ENCODE measurements around the gene KLC1. TPM values are rescaled to one million over a fixed set of nuclear protein-coding genes. Genes with fewer than 3 reads are reported as not detected.

KLC1 gene
- total and polyA plus RNA-seq, 2 of the 8 experiments (the other 6 are each of a cell fraction or from before 2014, with no cell fraction given), result 84.6 to 134 TPM

- no peak for FAIRE-seq
- H3K79me2 ChIP-seq (ENCODE audit: control insufficient read depth in 1 of 2, insufficient read depth in 2 of 2, low read length in 2 of 2), result no peaks in the 10 kb centered on the region
- H3K56ac ChIP-seq (replicated peaks; ENCODE audit: insufficient read length, low read depth, low read length), result no peak overlapping the region
- H3K23me2 ChIP-seq (ENCODE audit: low read depth, low read length), result peaks cover 6% of the 10 kb centered on the region; the same call in 1 of the 2 replicates
- no peak overlapping the region for H2BK5ac ChIP-seq (ENCODE audit: low read depth, low read length)
- no peak overlapping the region for H4K91ac ChIP-seq (replicated peaks; ENCODE audit: insufficient read length, low read length)
- H4K5ac ChIP-seq (ENCODE audit: insufficient read length, low read depth, low read length), result no peak overlapping the region
- no peak overlapping the region for H3K23ac ChIP-seq (ENCODE audit: insufficient read length)
- no peak overlapping the region for H3K27ac ChIP-seq (ENCODE audit: low read depth, low read length)
- no peak overlapping the region for H2AFZ ChIP-seq (ENCODE audit: low read length)
- H3K4ac ChIP-seq (replicated peaks; ENCODE audit: insufficient read length, low read depth, low read length), result no peak overlapping the region
- no peaks in the 10 kb centered on the region for H3K9me3 ChIP-seq (ENCODE audit: insufficient read depth in 2 of 2, low read depth in 1 of 2, low read length in 1 of 2)
- WGBS, 2 experiments (ENCODE audit: extremely low coverage in 1 of 2, insufficient coverage in 1 of 2, insufficient read length in 1 of 2, insufficient replicate concordance in 2 of 2, low coverage in 1 of 2, low lambda C conversion rate in 2 of 2, missing lambda C conversion rate in 1 of 2), result 90% methylated on average over 16 of the region's 16 CpGs; no CpG with 5 or more reads in 1 of the 2 experiments
- no peak overlapping the region for H2BK15ac ChIP-seq (ENCODE audit: low read length)
- no peaks in the 10 kb centered on the region for H3K27me3 ChIP-seq (replicated peaks in 1 of 4; ENCODE audit: control insufficient read depth in 3 of 4, extremely low read depth in 1 of 4, insufficient read depth in 3 of 4, low read length in 3 of 4)
- H3K9ac ChIP-seq (replicated peaks in 1 of 4; ENCODE audit: extremely low read depth in 1 of 4, low read depth in 3 of 4, low read length in 3 of 4), result no peak overlapping the region
- POLR2A ChIA-PET (ENCODE audit: partially characterized antibody), result interaction anchor here (1.0 to 1.2 kb wide), 2 partner anchors 9 to 15 kb away, joined by 3 read pairs; no protein-coding TSS in a partner anchor
- no peak overlapping the region for H2BK20ac ChIP-seq (ENCODE audit: low read length)
- no peak overlapping the region for H3K4me2 ChIP-seq (ENCODE audit: insufficient read depth in 1 of 2, low read depth in 2 of 2, low read length in 2 of 2)
- H4K8ac ChIP-seq (ENCODE audit: extremely low read depth, insufficient read depth, low read length), result no peak overlapping the region
- no peaks in the 10 kb centered on the region for H4K20me1 ChIP-seq (replicated peaks in 1 of 2; ENCODE audit: control insufficient read depth in 1 of 2, insufficient read depth in 2 of 2, low read length in 2 of 2)
- no peak overlapping the region for H2BK120ac ChIP-seq (replicated peaks; ENCODE audit: low read depth, low read length)
- H3K79me1 ChIP-seq (ENCODE audit: low read depth, low read length), result no peaks in the 10 kb centered on the region
- H3K4me1 ChIP-seq (replicated peaks in 1 of 4; ENCODE audit: control insufficient read depth in 3 of 4, insufficient read depth in 4 of 4, low read length in 3 of 4), result peaks cover 0 to 9% (median 7%) of the 10 kb centered on the region in 4 experiments; a peak in 6 of 7 replicates
- no peak overlapping the region for H2AK5ac ChIP-seq (ENCODE audit: low read depth, low read length)
- no peak overlapping the region for H3K4me3 ChIP-seq (ENCODE audit: extremely low read depth in 1 of 4, insufficient read depth in 2 of 4, low read depth in 3 of 4, low read length in 4 of 4)
- H3K18ac ChIP-seq (ENCODE audit: extremely low read depth, low read length), result no peak overlapping the region
- CTCF ChIA-PET (ENCODE audit: partially characterized antibody), result no interaction called here
- H3K14ac ChIP-seq (ENCODE audit: insufficient read length), result no peak overlapping the region
- H2BK12ac ChIP-seq (ENCODE audit: low read depth, low read length), result no peak overlapping the region
- H3K36me3 ChIP-seq (ENCODE audit: control insufficient read depth in 2 of 4, insufficient read depth in 4 of 4, low read length in 3 of 4), result no peaks in the 10 kb centered on the region; a peak in 1 of 8 replicates
- no peak for DNase-seq (ENCODE audit: low read depth in 1 of 2, low spot score in 2 of 2)
- TF ChIP-seq, protein P1, sequence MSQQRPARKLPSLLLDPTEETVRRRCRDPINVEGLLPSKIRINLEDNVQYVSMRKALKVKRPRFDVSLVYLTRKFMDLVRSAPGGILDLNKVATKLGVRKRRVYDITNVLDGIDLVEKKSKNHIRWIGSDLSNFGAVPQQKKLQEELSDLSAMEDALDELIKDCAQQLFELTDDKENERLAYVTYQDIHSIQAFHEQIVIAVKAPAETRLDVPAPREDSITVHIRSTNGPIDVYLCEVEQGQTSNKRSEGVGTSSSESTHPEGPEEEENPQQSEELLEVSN (IDR thresholded peaks at IDR 0.05), result no peak
- TF ChIP-seq JUN (IDR thresholded peaks at IDR 0.05; ENCODE audit: low read depth, low read length) (no peak), POU5F1 (IDR thresholded peaks at IDR 0.05; ENCODE audit: low read depth, low read length) (no peak), KDM5A (IDR thresholded peaks at IDR 0.05; ENCODE audit: low read length) (no peak), SIN3A (conservative IDR thresholded peaks at IDR 0.05 in 1 of 2, IDR thresholded peaks at IDR 0.05 in 1 of 2; ENCODE audit: low read depth in 1 of 2, low read length in 2 of 2) (no peak), GABPA (IDR thresholded peaks at IDR 0.05; ENCODE audit: borderline replicate concordance, insufficient read depth, low read length) (no peak), SP4 (IDR thresholded peaks at IDR 0.05; ENCODE audit: low read length) (no peak), HDAC6 (IDR thresholded peaks at IDR 0.05; ENCODE audit: low read depth, low read length) (no peak), RNF2 (IDR thresholded peaks at IDR 0.05; ENCODE audit: borderline replicate concordance, low read depth, low read length, missing control alignments, poor library complexity, severe bottlenecking) (no peak), CEBPB (IDR thresholded peaks at IDR 0.05; ENCODE audit: low read depth, low read length) (no peak), POLR2AphosphoS5 (IDR thresholded peaks at IDR 0.05; ENCODE audit: low read depth, low read length) (no peak)
These were observed 5.0 kb upstream of the KLC1 start for GRCh38 chr14:103623883-103624482.
